ENCODE results near the gene GFPT1.

GRCh38 chr2:69340101-69340775 lies 46.8 kb downstream of the GFPT1 start:
- no peak for TF ChIP-seq CTCF (conservative IDR thresholded peaks at IDR 0.05; ENCODE audit: low read depth, low read length)
- no peak for TF ChIP-seq EZH2phosphoT487 (IDR thresholded peaks at IDR 0.05; ENCODE audit: borderline replicate concordance, low read length)
